GM13976 (cell line): ENCODE measurements around the gene PTH1R.

Experiments used
- DNase-seq: peaks from one replicate; pipeline ENCODE4 v3.0.0; 2012; ENCODE audit warnings: low spot score
- in situ Hi-C: fragments of 300-500 bp; cut with MboI; formaldehyde crosslinking; loops from one replicate; pipeline ENCODE4 v1.12.0; 2022; ENCODE audit warnings: low sequenced_read_pairs, mixed read lengths, inconsistent platforms; ENCODE audit not compliant: unreplicated experiment
- TF ChIP-seq, protein P1 (sequence below): IDR thresholded peaks from 2 replicates; pipeline ENCODE4 v1.5.1; 2012; ENCODE audit warnings: borderline replicate concordance, mild to moderate bottlenecking; ENCODE audit not compliant: insufficient read depth; ENCODE audit errors: extremely low read depth, missing control alignments, control extremely low read depth

The PTH1R gene

DNA sequence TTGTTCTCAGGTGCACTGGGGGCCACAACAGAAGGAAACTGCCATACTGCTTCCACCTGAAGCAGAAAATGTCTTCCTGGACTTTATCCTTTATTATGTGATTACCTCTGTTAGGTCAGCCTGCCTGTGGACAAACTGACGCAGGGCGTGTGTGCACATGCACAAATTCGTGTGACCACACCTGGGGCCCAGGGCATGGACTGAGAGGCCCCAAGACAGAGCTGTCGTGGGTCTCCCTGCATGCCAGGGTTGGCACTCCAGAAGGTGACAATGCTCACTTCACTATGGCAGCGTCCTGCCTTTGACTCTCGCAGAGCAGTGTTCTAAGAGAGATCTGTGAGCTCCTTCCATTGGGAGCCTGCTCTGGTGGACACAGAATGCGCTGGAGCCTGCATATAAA is 64.6 kb downstream of the PTH1R start:
- TF ChIP-seq, protein P1, sequence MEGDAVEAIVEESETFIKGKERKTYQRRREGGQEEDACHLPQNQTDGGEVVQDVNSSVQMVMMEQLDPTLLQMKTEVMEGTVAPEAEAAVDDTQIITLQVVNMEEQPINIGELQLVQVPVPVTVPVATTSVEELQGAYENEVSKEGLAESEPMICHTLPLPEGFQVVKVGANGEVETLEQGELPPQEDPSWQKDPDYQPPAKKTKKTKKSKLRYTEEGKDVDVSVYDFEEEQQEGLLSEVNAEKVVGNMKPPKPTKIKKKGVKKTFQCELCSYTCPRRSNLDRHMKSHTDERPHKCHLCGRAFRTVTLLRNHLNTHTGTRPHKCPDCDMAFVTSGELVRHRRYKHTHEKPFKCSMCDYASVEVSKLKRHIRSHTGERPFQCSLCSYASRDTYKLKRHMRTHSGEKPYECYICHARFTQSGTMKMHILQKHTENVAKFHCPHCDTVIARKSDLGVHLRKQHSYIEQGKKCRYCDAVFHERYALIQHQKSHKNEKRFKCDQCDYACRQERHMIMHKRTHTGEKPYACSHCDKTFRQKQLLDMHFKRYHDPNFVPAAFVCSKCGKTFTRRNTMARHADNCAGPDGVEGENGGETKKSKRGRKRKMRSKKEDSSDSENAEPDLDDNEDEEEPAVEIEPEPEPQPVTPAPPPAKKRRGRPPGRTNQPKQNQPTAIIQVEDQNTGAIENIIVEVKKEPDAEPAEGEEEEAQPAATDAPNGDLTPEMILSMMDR, result no peak
- DNase-seq, result no peak
- in situ Hi-C loops, result no loop called here

DNA sequence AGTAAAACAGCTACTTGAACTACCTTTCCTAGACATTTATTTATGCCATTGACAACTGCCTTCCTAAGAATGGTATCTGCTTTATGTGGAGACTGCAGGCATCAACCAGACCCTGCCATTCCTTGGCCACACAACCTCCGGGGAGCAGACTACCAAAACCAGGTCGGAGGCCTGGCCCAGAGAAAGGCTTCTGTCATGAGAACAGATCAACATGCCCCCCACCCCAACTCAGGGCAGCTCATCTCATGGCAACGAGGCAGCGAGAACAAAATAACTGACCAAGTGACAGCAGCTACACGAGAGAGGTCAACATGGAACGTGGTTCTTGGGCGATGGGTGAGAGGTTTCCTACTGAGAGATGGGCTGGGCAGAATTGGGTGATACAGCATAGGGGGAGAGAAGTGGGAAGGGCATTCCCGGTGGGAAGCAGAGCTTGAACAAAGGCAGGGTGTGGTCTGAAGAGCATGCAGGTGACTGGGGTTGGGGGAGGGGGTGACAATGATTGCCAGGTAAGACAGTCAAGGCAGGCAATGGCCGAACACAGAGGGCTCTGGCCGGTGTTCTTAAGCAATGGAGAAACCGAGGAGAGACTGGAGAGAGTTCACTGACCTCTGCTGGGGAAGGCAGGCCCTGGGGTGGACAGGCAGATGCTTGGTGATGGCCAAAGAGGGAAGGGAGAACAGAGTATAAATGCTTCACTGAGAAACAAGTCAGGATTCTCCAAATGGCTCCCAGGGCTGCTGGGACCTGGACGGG is 65.1 kb downstream of the PTH1R start:
- TF ChIP-seq, protein P1, result no peak
- no peak for DNase-seq
- in situ Hi-C loops, result no loop called here

DNA sequence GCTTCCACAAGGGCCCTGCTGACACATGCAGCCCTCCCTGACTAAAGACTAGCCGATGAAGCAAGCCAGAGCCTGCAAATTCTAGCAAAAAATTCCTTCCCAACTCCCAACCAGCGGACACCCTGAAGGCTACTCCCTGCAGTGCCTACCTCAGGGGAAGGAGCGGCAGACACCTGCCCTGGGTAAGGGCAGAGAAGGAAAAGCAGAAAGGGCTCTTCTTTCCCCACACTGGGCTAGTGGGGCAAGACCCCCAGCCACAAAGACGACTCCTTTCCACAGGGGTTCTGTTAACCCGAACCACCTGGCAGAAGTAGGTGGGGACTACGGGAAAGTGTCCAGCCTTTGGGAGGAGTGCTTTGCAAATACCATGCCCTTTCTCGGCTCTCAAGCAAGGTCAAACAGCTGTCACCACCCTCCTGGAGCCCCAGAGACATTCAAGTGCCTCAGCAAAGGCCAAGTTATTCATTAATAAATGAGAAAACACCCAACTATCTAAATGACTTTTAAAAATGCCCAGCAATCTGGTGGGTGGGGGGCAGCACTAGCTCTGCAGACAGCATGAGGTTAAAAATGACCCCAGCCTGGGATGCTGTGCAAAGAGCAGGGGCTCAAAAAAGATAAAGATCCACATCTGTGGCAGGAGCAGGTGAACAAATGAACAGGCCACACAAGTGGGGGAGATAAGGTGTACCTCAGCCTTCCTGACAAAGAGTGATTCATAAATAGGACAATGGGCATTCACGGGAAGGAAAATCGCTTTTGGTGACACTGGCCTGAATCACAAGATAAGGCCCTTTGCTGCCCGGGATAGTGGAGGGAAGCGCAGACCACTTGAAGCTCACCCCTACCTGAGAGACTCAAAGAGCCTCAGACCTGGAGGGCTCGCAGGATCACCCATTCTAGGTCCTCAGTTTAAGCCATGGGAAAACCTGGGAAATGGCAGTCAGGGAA is 66.0 kb downstream of the PTH1R start:
- no peak for DNase-seq
- TF ChIP-seq, protein P1, result no peak
- in situ Hi-C loops, result no loop called here

DNA sequence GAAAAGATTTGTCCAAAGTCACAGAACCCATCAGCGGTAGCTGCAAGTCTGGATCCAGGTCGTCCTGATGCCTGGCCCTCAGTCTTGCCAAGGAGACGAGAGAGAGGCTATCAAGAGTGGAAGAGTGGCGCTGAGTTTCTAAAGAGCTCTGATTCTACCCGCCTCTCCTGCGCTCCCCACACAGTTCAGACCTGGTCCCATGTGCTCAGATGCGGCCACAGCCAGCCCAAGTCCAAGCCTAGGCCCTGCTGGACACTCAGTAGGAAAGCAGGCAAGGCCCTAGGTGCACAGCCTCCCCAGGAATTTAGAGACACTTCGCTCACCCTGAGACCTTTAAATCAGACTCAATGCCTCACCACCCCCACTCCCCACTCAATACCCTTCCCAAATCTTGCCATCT is 66.7 kb downstream of the PTH1R start:
- TF ChIP-seq, protein P1, result no peak
- in situ Hi-C loops, result no loop called here
- DNase-seq, result no peak

DNA sequence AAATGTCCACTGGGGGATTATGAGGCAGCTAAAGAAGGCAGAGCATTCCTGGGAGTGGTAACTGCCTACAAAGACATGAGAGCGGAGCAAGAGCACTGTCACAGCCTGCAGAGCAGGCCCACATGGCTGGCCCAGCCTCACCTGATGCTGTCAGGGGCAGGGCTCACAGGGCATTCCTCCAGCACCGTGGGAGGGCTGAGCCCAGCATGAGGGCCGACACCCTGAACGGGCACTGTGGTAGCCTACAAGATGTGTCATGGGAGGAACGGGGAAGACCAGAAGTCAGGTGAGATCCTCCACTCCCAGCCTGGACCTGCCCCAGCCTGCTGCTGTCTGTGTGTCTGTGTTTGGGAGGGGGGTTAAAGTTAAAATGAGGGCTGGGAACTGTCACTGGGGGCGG is 68.9 kb downstream of the PTH1R start:
- in situ Hi-C loops, result no loop called here
- TF ChIP-seq, protein P1, result no peak
- no peak for DNase-seq

DNA sequence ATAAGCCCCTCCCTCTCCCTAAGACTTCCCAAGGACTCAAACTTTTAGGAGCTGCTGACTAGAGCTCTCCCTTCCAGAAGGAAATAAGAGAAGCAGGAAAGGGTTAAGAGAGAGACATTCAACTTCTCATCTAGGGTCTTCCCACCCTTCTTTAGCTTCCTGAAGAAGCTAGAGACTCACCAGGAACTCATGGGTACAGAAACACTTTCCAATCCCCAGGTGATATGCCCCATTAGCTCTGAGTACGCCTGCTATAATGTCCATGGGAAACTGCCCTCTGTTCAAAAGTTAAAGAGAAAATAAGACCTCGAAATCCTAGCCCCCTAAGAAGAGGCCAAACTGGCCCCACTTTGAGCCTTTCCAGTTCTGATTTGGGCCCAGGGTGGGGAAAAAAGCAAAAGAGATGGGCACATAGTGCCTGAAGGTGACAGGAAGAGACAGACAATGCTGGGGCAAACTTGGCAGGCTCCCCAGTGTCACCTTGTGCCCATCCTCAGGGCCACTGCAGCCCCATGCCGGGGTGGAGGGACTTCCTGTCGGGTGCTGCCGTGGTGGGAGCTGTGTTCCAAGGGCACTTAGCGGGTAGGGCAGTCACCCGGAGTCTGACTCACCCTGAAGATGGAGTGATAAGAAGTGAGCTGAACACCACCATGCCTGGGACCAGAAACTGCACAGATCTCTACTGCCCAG is 69.5 kb downstream of the PTH1R start:
- DNase-seq, result no peak
- TF ChIP-seq, protein P1, result no peak
- in situ Hi-C loops, result no loop called here
